ENCODE data around the gene PDZRN4.

PDZRN4 gene

GRCh38 chr12:41193311-41193710 is 5.2 kb downstream of the PDZRN4 start:
- H3K4me3 ChIP-seq (ENCODE audit: low read depth, low read length), result no peak overlapping the region
- TF ChIP-seq CTCF (IDR thresholded peaks at IDR 0.05; ENCODE audit: control insufficient read depth, extremely low read depth, insufficient read depth), result no peak

DNA sequence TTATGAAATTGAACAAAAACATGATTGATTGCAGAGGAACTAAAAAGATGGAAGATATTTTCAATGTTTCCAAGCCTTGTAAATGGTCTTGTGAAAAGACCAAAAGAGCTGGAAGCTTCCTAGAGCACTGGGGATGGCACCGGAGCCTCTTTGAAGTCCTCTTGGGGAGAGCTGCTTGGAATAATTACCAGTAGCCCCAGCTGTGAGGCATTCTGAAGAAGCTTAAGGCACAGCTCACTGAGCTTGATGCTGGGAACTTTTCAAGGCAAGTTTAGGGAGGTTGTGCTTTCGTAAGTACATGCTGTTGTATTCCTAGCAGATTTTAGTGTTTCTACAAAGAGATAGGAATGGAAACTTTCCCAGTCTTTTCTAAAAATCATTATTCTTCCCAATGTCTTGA is 13.9 kb downstream of the PDZRN4 start:
- no peak overlapping the region for H3K4me3 ChIP-seq (ENCODE audit: low read depth, low read length)
- DNase-seq (ENCODE audit: low read depth), result no peak
- no peak for TF ChIP-seq CTCF (IDR thresholded peaks at IDR 0.05; ENCODE audit: control insufficient read depth, extremely low read depth, insufficient read depth)

More at GRCh38 chr12:41193311-41193710, 5.2 kb downstream of the PDZRN4 start:
- no peak for DNase-seq (ENCODE audit: low read depth)

GRCh38 chr12:41205070-41205709 is 17.1 kb downstream of the PDZRN4 start:
- no peak for TF ChIP-seq CTCF (IDR thresholded peaks at IDR 0.05; ENCODE audit: control insufficient read depth, extremely low read depth, insufficient read depth)
- no peak for DNase-seq (ENCODE audit: low read depth)

DNA sequence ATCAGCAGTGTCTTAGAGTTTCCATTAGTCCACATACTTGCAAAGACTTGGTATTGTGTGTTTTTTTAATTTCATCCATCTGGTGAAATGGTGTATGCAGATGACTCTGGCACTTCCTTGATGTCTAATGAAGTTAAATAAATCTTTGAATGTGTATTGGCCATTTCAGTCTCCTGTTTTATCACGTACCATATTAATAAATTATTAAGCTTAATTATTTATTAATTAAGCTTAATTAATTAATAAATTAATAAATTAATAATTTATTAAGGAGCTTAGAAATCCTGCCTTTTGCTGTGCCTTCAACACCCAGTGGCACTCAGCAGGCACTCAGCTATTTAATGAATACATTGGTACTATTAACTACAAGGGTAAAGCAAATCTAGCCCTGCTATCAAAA is 18.2 kb downstream of the PDZRN4 start:
- no peak for TF ChIP-seq CTCF (IDR thresholded peaks at IDR 0.05; ENCODE audit: control insufficient read depth, extremely low read depth, insufficient read depth)
- no peak overlapping the region for H3K4me3 ChIP-seq (ENCODE audit: low read depth, low read length)
- no peak for DNase-seq (ENCODE audit: low read depth)

More at GRCh38 chr12:41205070-41205709, 17.1 kb downstream of the PDZRN4 start:
- H3K4me3 ChIP-seq (ENCODE audit: low read depth, low read length), result no peak overlapping the region

DNA sequence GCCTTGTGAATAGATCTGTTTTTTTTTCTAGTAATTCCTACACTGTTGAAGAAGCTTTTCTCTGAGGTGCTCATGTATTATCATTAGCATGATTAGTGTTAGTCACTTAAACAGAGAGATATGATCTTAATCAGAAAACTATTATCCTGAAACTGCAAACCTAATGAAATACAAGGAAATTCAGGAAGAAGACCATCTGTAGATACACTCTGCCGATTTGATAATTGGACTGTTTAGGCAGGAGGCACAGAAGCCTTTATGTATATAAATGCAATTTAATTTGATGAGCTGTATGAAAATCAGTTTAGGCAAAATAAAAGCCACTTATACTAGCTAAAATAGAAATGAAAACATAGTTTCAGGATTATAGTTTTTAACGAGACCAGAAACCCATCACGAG is 23.3 kb downstream of the PDZRN4 start:
- no peak overlapping the region for H3K4me3 ChIP-seq (ENCODE audit: low read depth, low read length)
- no peak for TF ChIP-seq CTCF (IDR thresholded peaks at IDR 0.05; ENCODE audit: control insufficient read depth, extremely low read depth, insufficient read depth)

DNA sequence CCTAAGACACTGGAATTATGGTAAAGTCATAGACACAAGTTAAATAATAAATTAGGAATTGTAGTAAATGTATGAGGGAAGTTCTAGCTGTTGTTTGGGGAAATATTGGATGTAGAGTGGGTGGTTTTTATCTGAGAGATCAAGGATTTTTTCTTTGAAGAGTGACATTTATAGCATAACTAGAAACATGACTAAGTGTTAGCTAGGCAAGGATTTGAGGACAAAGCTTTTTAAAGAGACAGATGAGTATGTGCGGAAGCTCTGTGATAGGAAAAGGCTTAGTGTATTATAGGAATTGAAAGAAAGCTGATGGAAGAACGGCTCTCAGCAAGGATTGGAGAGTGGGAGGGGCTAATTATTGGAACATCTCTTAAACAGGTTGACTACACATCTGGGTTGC is 24.5 kb downstream of the PDZRN4 start:
- no peak overlapping the region for H3K4me3 ChIP-seq (ENCODE audit: low read depth, low read length)
- TF ChIP-seq CTCF (IDR thresholded peaks at IDR 0.05; ENCODE audit: control insufficient read depth, extremely low read depth, insufficient read depth), result no peak
- no peak for DNase-seq (ENCODE audit: low read depth)

More for the DNA sequence above, 23.3 kb downstream of the PDZRN4 start:
- DNase-seq (ENCODE audit: low read depth), result no peak

DNA sequence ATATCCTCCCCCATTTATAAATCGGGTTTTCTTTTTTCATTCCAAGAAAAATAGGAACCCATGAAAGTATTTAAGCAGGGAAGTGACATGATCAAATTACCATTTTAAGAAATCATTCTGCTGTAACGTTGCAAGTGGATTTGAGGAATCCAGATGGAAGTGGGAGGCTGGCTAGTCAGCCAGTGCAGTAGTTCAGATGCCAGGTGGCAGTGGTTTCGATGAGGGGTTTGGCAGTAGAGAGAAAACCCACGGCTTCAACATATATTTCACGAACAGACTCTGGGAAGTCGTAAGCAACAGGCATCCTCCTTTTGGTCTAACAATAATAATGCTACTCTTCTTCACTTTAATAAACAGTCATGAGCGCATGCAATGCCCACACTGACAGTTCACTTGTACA is 25.0 kb downstream of the PDZRN4 start:
- DNase-seq (ENCODE audit: low read depth), result no peak
- H3K4me3 ChIP-seq (ENCODE audit: low read depth, low read length), result no peak overlapping the region
- no peak for TF ChIP-seq CTCF (IDR thresholded peaks at IDR 0.05; ENCODE audit: control insufficient read depth, extremely low read depth, insufficient read depth)

Measured in LNCaP clone FGC (cell line).